NCI-H2171 (cell line): ENCODE results near the gene FGGY.
A peak's percentile ranks its signal among the peaks of the same experiment; 100 is the strongest.
"Not testable (repeated sequence)": the region's sequence is repeated elsewhere in the genome, so short reads cannot be mapped to it uniquely, and the experiment has no call there.

Experiments
- DNase-seq: peaks from one replicate; lab custom pipeline; 2025; lab: John Stamatoyannopoulos, UW

The FGGY gene

DNA sequence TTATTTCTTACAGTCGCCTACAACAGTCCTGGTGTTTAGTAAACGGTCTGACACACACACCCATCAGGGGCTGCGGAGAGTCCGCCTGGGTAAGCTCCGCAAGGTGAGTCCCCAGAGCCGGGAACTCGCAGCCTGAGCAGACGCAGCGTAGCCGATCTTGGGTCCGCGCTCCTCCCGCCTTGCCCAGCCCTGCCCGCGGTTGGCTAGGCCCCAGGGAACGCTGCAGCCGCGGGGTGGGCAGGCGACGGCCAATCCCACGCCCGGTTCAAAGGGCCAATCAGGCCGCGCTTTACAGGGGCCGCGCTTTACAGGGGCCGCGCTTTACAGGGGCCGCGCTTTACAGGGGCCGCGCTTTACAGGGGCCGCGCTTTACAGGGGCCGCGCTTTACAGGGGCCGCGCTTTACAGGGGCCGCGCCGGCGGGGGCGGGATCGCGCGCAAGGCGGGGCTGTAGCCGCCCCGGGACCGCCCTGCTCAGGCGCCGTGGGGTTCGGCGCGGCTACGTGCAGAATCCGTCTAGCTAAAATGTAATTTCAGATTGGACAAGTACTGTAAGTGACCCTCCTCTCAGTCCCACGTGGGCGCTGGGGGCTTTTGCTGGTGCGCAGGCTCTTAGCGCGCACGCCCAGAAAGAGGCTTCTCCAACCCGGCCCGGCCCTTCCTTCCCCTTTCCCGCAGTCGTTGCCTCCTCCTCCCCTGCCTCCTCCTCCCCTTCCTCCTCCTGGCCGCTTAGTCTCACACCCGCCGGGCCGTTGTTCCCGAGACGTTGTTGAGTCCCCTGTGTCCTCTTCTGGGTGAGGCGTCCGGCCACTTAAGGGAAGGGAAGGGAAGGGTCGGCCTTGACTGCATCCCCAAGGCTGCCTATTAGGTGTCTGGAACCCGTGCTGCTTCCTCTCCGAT is at the start of gene FGGY:
Gene FGGY (plus strand): TSS at position 737 of the 899 bp plus-strand sequence. CDS start 24,456 bp downstream, outside the sequence.
- peak; percentile 95 for DNase-seq

DNA sequence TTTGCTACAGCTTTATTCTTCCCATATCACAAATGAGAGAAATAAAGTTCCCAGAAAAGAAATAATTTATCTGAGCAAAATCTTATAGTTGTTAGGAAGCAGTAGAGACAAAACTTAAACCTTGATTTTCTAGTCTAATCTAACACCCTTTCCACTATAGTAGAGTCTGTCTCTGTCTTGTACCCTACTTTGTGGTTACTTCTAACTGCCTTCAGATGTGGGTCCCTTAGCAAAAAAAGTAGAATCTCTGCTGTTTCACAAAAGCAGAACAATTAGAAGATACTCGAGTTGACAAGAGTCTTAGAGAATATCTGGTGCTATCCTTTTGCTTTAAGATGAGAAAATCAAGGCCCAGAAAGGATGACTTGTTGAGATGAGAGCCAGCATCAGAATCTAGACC is 48.1 kb upstream of the FGGY start:
- no peak for DNase-seq

DNA sequence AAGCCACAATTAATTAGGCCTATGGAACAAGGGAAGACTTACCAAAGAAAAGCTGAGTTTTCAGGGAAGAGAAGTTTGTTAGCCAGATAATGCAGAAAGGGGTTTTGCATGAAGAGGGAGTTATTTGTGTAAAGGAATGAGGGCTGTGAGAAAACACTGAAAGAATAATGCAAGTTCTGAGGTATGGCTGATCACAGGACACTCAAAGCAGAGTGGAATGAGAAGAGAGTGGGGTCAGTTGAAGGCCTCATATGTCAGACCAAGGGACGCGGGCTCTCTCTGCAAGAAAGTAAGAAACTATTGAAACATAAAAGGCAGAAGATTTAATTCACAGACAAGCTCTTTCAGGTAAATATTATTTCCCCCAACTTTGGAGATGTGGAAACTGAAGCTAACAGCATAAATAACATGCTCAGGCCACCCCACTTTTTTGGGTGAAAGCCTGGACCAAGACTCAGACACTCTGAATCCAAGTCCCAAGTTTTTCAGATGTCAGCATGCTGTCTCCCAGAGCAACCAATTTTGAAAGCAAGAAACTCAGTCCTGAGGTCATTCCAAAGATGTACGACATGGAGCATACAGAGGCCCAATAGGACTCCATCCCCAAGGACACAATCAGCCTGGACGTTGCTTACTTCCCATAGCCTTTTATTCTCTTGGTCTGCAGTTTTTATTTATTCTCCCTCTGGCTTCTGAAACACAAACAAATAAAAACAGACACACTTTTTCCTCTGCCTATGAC is 47.3 kb upstream of the FGGY start:
- DNase-seq: no peak

DNA sequence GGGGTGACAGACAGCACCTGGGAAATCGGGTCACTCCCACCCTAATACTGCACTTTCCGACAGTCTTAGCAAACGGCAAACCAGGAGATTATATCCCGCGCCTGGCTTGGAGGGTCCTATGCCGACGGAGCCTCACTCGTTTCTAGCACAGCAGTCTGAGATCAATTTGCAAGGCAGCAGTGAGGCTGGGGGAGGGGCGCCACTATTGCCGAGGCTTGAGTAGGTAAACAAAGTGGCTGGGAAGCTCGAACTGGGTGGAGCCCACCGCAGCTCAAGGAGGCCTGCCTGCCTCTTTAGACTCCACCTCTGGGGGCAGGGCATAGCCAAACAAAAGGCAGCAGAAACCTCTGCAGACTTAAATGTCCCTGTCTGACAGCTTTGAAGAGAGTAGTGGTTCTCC is 45.8 kb upstream of the FGGY start:
- DNase-seq: not testable (repeated sequence)

- DNase-seq: not testable (repeated sequence)
Measured at GRCh38 chr1:59256429-59256828, 40.5 kb upstream of the FGGY start.

DNA sequence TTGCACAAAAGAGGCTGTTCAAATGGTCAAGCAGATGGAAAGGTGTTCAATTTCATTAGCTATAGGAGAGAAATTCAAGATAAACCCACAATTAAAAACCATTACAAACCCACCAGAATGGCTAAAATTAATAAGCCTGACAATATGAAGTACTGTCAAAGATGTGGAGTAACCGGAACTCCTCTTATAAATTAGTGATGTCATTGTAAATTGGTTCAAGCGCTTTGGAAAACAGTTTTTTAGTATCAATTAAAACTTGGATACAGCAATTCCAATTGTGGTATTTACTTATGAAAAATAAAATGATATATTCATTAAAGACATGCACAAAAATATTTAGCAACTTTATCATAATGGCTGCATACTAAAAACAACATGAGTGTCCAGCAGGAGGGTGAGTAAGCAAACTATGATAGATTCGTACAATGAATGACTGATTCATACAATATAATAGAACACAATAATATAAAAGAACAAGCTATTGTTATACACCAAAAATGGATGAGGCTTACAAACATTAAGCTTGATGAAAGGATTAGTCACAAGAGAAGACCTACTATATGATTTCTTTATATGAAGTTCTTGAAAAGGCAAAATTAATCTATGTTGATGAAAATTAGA is 38.4 kb upstream of the FGGY start:
- no peak for DNase-seq

- no peak for DNase-seq
Measured at GRCh38 chr1:59261537-59261936, 35.4 kb upstream of the FGGY start.

DNA sequence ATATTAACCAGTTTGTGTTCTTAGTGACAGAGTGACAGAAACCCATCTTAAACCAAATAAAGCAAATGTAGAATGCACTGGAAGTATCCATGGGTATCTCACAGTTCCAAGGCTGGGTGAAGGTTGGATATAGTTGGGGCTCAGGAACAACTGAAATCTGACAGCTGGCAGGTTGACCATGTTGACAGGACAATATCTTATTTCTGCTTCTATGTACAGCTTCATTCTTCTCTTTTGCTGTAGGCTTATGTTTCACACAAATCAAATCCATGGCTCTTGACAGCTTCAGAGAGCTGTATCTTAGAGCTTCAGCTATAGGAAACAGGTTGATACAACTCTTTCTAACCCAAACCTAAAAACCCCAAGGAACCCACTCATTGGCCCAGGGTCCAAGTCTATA is 34.3 kb upstream of the FGGY start:
- no peak for DNase-seq

DNA sequence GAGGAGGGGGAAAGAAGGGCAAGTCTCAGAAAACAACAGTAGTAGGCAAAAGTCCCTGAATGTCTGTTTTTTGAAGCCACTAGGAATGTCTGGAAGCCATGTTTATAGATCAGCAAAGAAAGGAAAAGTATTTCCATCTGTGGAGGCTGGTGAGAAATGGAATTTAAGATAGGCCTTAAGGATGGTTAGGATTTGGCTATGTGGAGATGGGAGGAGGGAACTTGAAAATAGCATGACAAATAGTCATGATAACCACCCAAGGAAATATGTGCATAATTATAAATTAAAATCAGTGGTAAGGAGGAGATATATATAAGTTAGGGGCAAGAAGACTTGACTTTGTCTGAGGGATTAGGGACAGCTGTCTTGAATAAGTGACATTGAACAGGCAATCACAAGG is 33.8 kb upstream of the FGGY start:
- no peak for DNase-seq

- no peak for DNase-seq
Measured at GRCh38 chr1:59265622-59266021, 31.3 kb upstream of the FGGY start.

- DNase-seq: no peak
Measured at GRCh38 chr1:59266180-59266926, 30.5 kb upstream of the FGGY start.

DNA sequence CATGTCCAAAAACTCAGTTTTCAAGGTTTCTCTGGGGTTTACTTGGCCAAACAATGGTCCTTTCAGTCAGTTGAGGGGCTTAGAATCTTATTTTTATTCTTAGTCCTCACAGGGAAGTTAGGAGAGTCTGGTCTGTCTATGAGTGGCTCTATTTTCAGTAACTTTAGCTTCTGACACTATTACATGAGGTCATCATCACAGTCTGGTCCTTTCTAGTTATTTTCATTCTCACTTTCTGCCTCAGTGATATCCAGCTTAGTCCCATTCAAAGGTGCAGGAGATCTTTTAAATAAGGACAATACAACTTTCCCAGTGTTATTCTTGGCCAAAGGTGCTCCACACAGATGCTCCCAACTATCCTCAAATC is 30.0 kb upstream of the FGGY start:
- DNase-seq: no peak

- no peak for DNase-seq
Measured at GRCh38 chr1:59268406-59268805, 28.5 kb upstream of the FGGY start.

DNA sequence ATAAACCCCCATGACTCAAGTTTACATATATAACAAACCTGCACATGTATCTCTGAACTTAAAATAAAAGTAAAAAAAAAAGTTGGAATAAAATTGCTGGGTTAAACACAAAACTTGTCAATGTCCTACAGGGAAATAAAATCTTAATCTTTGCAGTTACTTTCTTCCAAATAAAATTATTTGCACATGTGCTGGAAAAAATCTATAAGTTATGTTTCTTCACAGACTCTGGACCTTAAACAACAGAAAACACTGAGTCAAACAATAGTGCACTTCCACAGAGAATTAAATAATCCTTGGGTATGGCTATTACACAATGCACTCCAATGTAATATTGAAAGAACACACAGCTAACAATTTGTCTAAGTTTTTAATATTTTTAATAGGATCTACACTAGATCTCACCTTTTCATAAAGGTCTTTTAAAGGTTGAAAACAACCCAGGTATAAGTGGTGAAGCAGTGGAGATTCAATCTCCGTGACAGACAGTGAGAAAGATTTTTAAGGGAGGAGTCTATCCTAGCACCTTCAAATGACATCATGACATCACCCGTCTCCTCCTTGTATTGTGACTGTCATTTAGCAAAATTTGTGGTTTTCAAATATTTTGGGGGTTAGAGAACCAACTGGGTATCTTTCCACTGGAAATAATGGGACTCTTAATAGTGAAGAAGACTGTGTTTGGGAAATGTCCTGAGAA is 25.2 kb upstream of the FGGY start:
- DNase-seq: no peak

GRCh38 chr1:59272507-59272906 is 24.4 kb upstream of the FGGY start:
- DNase-seq: no peak

GRCh38 chr1:59276439-59276851 is 20.4 kb upstream of the FGGY start:
- DNase-seq: no peak

- no peak for DNase-seq
Measured at GRCh38 chr1:59278780-59279354, 18.0 kb upstream of the FGGY start.

GRCh38 chr1:59279645-59280044 is 17.2 kb upstream of the FGGY start:
- DNase-seq: no peak

GRCh38 chr1:59282951-59283350 is 13.9 kb upstream of the FGGY start:
- no peak for DNase-seq

GRCh38 chr1:59285691-59286090 is 11.2 kb upstream of the FGGY start:
- DNase-seq: peak; percentile 37

GRCh38 chr1:59288046-59288445 is 8.8 kb upstream of the FGGY start:
- no peak for DNase-seq
